ENCODE results near the gene CELF4. TPM values are rescaled to one million over a fixed set of nuclear protein-coding genes. Genes with fewer than 3 reads are reported as not detected.

Gene CELF4
- polyA plus RNA-seq, 1 experiment, result not detected

DNA sequence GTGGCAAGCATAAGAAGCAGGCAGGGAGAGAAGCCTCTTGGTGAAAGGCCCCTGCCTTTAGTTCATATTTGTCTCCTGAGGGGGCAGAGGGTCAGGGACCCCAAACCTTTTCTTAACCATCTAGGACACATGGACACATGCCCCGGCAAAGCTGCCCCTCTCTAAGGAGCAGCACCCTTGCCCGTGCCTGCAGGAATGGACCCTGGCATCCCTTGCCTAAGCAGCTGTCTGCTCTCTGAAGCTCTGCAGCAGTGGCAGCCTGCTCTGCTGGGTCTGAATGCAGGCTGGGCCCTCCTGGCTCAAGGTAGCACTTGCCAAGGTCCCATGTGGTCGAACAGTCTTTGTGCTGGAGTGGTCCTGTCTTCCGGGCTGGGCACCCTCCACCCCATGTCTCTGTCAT lies 174.4 kb downstream of the CELF4 start:
- peaks cover 12% of the 10 kb centered on the region for H3K9me3 ChIP-seq (ENCODE audit: control insufficient read depth, insufficient read depth, low read length)
- ChIA-PET CTCF (no interaction called here), POLR2A (no interaction called here)
- H3K27me3 ChIP-seq (ENCODE audit: control insufficient read depth, insufficient read depth, low read length), result peaks cover 23% of the 10 kb centered on the region
- TF ChIP-seq, protein P1, sequence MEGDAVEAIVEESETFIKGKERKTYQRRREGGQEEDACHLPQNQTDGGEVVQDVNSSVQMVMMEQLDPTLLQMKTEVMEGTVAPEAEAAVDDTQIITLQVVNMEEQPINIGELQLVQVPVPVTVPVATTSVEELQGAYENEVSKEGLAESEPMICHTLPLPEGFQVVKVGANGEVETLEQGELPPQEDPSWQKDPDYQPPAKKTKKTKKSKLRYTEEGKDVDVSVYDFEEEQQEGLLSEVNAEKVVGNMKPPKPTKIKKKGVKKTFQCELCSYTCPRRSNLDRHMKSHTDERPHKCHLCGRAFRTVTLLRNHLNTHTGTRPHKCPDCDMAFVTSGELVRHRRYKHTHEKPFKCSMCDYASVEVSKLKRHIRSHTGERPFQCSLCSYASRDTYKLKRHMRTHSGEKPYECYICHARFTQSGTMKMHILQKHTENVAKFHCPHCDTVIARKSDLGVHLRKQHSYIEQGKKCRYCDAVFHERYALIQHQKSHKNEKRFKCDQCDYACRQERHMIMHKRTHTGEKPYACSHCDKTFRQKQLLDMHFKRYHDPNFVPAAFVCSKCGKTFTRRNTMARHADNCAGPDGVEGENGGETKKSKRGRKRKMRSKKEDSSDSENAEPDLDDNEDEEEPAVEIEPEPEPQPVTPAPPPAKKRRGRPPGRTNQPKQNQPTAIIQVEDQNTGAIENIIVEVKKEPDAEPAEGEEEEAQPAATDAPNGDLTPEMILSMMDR (IDR thresholded peaks at IDR 0.05; ENCODE audit: low read depth, low read length), result no peak
- DNase-seq (ENCODE audit: low read depth, low spot score), result no peak
- H3K27ac ChIP-seq (ENCODE audit: low read depth, low read length), result no peak overlapping the region
- H3K4me3 ChIP-seq (ENCODE audit: low read depth, low read length), result no peak overlapping the region

DNA sequence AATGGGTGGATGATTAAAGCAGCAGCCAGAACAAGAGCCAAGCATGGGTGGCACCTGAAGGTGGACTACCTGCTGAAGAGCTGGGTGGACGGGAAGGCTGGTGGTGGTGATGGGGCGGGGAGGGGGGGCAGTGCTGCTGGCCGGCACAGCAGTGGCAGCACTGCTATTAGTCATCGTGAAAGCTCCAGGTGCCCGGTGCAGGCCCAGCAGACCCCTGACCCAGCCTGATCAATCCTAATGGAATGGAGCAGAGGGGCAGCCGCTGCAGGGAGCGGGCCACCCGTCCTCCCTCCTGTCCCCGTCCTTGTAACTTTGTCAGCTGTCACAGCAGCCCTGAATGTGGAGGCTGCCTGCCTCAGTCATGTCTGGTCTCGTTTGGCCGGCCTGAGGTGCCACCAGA lies 174.9 kb downstream of the CELF4 start:
- H3K27me3 ChIP-seq (ENCODE audit: control insufficient read depth, insufficient read depth, low read length), result peaks cover 23% of the 10 kb centered on the region
- POLR2A ChIA-PET, result no interaction called here
- H3K4me3 ChIP-seq (ENCODE audit: low read depth, low read length), result no peak overlapping the region
- H3K9me3 ChIP-seq (ENCODE audit: control insufficient read depth, insufficient read depth, low read length), result peaks cover 12% of the 10 kb centered on the region
- DNase-seq (ENCODE audit: low read depth, low spot score), result no peak
- CTCF ChIA-PET, result interaction anchor here (1.2 kb wide), 1 partner anchor 147 kb away, joined by 5 read pairs; no protein-coding TSS in a partner anchor
- TF ChIP-seq, protein P1 (IDR thresholded peaks at IDR 0.05; ENCODE audit: low read depth, low read length), result no peak
- no peak overlapping the region for H3K27ac ChIP-seq (ENCODE audit: low read depth, low read length)

DNA sequence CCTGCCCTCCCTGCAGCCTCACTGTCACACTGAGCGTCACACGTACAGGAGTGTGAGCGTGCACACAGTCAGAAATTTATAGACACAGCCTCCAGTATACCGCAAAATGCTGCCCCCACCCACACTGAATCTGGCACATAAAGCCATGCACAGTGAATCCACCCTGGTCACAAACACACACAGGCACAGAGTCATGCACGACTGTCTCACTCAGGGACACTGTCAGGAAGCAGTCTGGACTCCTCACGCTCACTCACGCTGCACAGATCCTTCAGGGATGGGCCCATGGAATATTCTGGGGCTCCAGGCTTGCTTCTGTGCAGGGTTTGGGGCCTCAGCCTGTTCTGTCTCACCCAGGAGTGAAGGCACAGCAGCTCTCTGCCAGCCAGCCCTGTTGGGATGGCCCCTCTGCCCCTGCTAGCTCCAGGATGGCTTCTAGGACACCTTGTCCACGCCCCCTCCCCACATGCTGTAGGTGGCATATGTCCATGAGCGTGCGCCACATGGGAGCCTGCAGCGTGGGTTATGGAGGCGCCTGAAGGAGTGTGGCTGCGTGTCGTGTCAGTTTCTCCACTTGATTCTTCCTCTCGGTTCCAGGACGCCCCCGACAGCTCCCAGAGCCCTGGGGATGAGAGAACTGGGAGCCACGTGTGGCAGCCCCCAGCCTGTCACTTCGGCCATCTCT lies 175.8 kb downstream of the CELF4 start:
- peaks cover 12% of the 10 kb centered on the region for H3K9me3 ChIP-seq (ENCODE audit: control insufficient read depth, insufficient read depth, low read length)
- TF ChIP-seq, protein P1 (IDR thresholded peaks at IDR 0.05; ENCODE audit: low read depth, low read length), result no peak
- no peak overlapping the region for H3K4me3 ChIP-seq (ENCODE audit: low read depth, low read length)
- ChIA-PET CTCF (interaction anchor here (1.2 kb wide), 1 partner anchor 148 kb away, joined by 5 read pairs; no protein-coding TSS in a partner anchor), POLR2A (no interaction called here)
- DNase-seq (ENCODE audit: low read depth, low spot score), result no peak
- H3K27me3 ChIP-seq (ENCODE audit: control insufficient read depth, insufficient read depth, low read length), result peaks cover 23% of the 10 kb centered on the region
- no peak overlapping the region for H3K27ac ChIP-seq (ENCODE audit: low read depth, low read length)

DNA sequence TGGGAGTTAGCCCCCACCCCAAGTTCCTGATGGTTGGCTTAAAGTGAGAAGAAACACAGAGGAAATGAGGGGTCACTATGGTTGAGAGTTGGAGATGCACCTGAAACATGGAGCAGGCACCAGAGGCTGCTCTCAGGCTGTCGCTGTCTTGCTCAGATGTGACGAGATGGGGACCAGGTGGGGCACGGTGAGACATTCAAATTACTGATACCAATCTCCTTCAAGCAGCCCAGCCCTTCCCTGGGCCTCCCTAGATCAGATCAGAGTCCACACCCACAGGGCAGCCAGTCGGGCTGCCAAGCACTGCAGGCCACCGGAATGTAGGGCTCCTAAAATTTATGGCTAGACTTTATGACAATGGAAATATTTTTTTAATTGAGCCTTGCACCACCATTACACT lies 176.6 kb downstream of the CELF4 start:
- H3K9me3 ChIP-seq (ENCODE audit: control insufficient read depth, insufficient read depth, low read length), result peaks cover 12% of the 10 kb centered on the region
- no peak overlapping the region for H3K27ac ChIP-seq (ENCODE audit: low read depth, low read length)
- H3K27me3 ChIP-seq (ENCODE audit: control insufficient read depth, insufficient read depth, low read length), result peaks cover 27% of the 10 kb centered on the region
- H3K4me3 ChIP-seq (ENCODE audit: low read depth, low read length), result no peak overlapping the region
- no peak for DNase-seq (ENCODE audit: low read depth, low spot score)
- ChIA-PET CTCF (no interaction called here), POLR2A (no interaction called here)
- TF ChIP-seq, protein P1 (IDR thresholded peaks at IDR 0.05; ENCODE audit: low read depth, low read length), result no peak

DNA sequence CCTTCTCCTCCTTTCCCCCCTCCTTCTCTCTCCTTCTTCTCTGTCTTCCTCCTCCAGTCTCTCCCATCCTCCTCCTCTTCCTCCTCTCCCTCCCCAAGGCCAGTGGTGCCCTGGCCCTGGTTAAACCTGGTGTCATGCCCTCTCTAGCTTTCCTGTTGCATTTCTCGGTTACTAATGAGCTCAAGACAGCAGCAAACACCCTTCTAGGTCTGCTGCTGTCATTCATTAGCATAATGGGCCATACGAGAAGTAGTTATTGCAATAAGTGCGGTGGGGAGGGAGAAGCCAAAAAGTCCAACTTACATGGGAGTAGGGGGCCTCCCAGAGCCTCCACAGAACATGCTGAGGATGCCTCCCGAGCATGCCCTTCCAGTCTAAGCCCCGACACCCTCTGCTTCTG lies 177.2 kb downstream of the CELF4 start:
- CTCF ChIA-PET, result interaction anchor here (1.2 kb wide), 1 partner anchor 145 kb away, joined by 3 read pairs; no protein-coding TSS in a partner anchor
- no peak overlapping the region for H3K4me3 ChIP-seq (ENCODE audit: low read depth, low read length)
- H3K27me3 ChIP-seq (ENCODE audit: control insufficient read depth, insufficient read depth, low read length), result peaks cover 30% of the 10 kb centered on the region
- TF ChIP-seq, protein P1 (IDR thresholded peaks at IDR 0.05; ENCODE audit: low read depth, low read length), result no peak
- H3K9me3 ChIP-seq (ENCODE audit: control insufficient read depth, insufficient read depth, low read length), result peaks cover 12% of the 10 kb centered on the region
- no peak for DNase-seq (ENCODE audit: low read depth, low spot score)
- no peak overlapping the region for H3K27ac ChIP-seq (ENCODE audit: low read depth, low read length)
- POLR2A ChIA-PET, result interaction anchor here (0.7 kb wide), 1 partner anchor 34 kb away, joined by 5 read pairs; no protein-coding TSS in a partner anchor

Measured in AG04450 (cell line).